Prostate gland (tissue), 2 donors: ENCODE data around the gene MOCS1.

Source experiments
- CTCF ChIP-seq, 4 experiments: fragments of 200-600 bp in 2 of 4; fragments of 450-650 bp in 2 of 4; sonication (generic) in 2 of 4; IDR thresholded peaks; 1 replicate in 3 of 4; 2 replicates in 1 of 4; pipeline ENCODE4 v1.5.1; 2016 to 2019; ENCODE audit warnings: antibody characterized with exemption in 4 of 4, mild to moderate bottlenecking in 2 of 4, moderate library complexity in 2 of 4
- POLR2AphosphoS5 ChIP-seq: sonication (generic); formaldehyde crosslinking; IDR thresholded peaks from one replicate; pipeline ENCODE4 v1.6.1; 2017; ENCODE audit warnings: antibody characterized with exemption

- no peak for TF ChIP-seq CTCF (IDR thresholded peaks at IDR 0.05)
- no peak for TF ChIP-seq POLR2AphosphoS5
These were observed 31.3 kb downstream of the MOCS1 start for GRCh38 chr6:39902786-39903465.
